ENCODE data around the gene DLGAP4.

DNA sequence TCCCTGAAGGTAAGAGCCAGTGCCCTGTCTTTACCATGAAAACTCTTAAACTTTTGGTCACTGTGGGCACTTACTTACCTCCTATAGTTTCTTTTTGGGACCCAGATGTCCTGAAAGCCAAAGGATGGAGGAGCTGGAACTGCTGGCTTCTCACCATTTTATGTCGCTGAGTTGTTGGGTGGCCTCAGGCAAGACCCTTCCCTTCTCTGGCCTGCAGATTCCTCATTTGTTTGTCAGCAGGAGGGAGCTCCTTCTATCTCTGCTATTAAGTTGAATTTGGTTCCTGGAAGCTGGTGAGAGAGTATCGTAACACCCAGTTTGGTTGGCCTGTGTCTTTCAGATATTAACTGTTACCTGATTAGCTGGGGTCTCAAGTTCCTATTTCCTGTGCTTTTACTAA lies 167.0 kb downstream of the DLGAP4 start:
- TF ChIP-seq POLR2A (IDR thresholded peaks at IDR 0.05) (no peak), CTCF (IDR thresholded peaks at IDR 0.05) (no peak)

All from stomach (tissue), 4 donors.